Measurements from ENCODE around the gene YTHDC1. TPM values are rescaled to one million over a fixed set of nuclear protein-coding genes. Genes with fewer than 3 reads are reported as not detected.
"Not testable (repeated sequence)": the region's sequence is repeated elsewhere in the genome, so short reads cannot be mapped to it uniquely, and the experiment has no call there.

Gene YTHDC1
- polyA plus RNA-seq, 4 donors, result 123 to 189 (median 183) TPM

DNA sequence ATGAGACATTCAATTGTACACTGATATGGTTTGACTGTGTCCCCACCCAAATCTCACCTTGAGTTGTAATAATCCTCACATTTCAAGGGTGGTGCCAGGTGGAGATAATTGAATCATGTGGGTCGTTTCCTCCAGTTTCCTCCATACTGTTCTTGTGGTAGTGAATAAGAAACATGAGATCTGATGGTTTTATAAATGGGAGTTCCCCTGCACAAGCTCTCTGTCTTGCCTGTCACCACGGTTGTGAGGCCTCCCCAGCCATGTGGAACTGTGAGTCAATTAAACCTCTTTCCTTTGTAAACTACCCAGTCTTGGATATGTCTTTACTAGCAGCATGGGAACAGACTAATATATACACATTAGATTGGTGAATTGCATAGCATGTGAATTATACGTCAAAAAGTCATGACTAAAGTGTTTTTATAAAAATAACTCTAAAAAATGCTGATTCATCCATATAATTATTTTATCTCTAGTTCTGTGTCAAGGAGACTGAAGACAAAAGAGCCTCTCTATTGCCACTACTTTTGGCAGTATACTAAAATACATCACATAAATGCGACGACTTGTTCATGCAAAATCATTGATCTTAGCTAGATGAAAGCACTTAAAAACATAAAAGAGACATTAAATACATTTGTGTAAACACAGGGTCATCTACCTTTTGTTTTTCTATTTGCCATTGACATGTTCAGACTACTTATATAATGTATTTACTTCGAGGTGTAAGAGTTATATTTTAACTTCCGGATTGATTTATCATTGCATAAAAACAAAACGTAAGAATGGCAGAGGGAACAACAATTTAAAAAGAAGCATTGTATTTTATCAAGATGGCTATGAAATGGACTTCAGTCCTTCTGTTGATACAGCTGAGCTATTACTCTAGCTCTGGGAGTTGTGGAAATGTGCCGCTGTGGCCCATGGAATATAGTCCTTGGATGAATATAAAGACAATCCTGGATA lies 50.1 kb downstream of the YTHDC1 start:
- DNase-seq (ENCODE audit: low read depth in 4 of 4, low spot score in 3 of 4), result no peak

DNA sequence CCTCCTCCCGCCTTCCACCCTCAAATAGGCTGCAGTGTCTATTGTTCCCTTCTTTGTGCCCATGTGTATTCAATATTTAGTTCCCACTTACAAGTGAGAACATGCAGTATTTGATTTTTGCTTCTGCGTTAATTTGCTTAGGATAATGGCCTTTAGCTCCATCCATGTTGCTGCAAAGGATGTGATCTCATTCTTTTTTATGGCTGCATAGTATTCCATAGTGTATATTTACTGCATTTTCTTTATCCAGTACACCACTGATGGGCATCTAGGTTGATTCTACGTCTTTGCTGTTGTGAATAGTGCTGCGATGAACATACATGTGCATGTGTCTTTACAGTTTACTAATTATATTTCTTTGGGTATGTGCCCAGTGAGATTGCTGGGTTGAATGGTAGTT lies 52.8 kb downstream of the YTHDC1 start:
- DNase-seq (ENCODE audit: low read depth in 4 of 4, low spot score in 3 of 4), result no peak

GRCh38 chr4:68291256-68291655 lies 58.6 kb downstream of the YTHDC1 start:
- no peak for DNase-seq (ENCODE audit: low read depth in 4 of 4, low spot score in 3 of 4)

DNA sequence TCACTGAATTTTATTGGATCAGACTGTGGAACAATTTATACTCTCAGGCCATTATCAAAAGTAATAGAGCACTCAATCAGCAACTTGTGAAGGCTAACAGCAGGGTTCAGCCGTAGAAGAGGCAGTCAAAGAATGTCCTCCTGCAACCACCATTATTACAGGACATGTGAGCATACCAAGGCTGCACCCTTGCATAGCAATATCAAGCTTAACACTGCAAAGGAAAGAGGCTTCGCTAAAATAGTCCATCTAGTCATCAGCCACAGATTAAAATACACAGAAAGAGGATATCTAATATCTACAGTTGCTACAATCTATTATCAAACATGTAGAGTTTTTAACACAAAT lies 61.5 kb downstream of the YTHDC1 start:
- DNase-seq (ENCODE audit: low read depth in 4 of 4, low spot score in 3 of 4), result no peak

DNA sequence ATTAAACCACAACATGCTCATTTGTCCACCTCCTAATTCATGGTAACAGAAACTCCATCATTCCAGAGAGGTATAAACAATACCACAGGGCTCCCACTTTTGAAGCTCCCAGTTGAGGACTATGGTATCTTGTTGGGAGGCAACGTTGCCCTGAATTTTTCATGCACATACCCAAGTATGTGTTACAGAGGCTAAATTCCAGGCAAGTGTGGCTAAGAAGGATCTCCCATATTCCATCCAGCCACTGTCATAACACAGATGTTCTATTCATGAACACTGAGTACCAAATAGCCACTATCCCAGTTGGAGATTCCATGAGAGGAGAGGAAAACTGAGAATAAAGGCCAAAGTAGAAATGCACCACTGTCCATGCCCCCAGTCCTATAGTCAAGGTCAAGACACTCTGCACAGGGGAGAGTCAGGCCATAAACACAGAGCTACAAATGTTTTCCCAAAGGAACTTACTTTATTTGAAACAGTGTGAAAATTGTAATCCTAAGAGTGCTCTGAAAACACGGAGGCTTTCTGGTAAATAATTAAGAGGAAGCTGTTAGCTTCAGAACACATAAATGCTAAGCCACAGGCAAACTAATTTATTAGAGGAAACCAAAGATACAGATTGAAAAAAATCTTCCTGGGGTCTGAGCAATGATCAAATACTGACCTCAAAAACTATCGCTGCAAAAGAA lies 62.0 kb downstream of the YTHDC1 start:
- no peak for DNase-seq (ENCODE audit: low read depth in 4 of 4, low spot score in 3 of 4)

DNA sequence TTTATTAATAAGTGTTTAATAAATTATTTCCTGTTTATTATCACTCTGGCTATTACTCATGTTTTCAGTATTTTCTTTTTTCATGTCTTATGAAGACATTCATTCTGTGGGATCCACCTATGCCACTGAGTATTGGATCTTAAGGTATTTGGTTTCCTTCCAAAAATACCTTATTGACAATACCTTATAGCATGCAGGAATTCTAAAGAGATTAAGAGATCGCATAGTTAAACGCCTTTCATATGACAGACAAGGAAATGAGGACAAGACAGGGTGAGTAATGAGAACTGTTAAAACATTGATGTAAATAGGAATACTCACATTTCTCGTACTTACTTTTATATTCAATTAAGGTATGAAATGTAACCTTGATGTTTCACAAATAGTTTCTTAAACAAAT lies 66.2 kb downstream of the YTHDC1 start:
- DNase-seq (ENCODE audit: low read depth in 4 of 4, low spot score in 3 of 4), result no peak

GRCh38 chr4:68283095-68283494 lies 66.8 kb downstream of the YTHDC1 start:
- DNase-seq (ENCODE audit: low read depth in 4 of 4, low spot score in 3 of 4), result no peak

DNA sequence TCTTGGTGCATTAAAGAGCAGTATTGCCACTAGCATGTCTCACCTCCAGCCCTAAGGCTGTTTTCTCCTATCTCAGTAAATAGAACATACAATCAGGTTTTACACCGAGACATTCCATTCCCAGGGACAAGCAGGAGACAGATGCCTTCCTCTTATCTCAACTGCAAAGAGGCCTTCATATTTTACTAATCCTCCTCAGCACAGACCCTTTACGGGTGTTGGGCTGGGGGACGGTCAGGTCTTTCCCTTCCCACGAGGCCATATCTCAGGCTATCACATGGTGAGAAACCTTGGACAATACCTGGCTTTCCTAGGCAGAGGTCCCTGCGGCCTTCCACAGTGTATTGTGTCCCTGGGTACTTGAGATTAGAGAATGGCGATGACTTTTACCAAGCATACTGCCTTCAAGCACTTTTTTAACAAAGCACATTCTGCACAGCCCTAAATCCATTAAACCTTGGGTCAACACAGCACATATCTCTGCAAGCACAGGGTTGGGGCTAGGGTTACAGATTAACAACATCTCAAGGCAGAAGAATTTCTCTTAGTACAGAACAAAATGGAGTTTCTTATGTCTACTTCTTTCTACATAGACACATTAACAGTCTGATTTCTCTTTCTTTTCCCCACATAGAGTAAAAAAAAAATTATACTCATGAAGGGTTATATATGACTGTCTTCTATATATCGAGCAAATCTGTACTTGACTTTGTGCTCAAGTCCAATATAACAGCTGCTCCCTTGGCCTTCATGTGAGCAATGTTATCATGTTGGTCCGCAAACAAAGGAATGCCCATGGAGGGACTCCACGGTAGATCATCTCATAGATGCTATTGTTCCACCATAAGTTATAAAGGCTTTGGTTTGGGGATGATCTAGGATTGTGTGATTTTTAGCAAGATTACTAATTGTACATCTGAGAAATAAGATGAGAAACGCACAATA lies 67.8 kb downstream of the YTHDC1 start:
- not testable (repeated sequence) for DNase-seq (ENCODE audit: low read depth in 4 of 4, low spot score in 3 of 4)

- DNase-seq (ENCODE audit: low read depth in 4 of 4, low spot score in 3 of 4), result no peak
Measured at GRCh38 chr4:68278029-68278428, 71.9 kb downstream of the YTHDC1 start.

DNA sequence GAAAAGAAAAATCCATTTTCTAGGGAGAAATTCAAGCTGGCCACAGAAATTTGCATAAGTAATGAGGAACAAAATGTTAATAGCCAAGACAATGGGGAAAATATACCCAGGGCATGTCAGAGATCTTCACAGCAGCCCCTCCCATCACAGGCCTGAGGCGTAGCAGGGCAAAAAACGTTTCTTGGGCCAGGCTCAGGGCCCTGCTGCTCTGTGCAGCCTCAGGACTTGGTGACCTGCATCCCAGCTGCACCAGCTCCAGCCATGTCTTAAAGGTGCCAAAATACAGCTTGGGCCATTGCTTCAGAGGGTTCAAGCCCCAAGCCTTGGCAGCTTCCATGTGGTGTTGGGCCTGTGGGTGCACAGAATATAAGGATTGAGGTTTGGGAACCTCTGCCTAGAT lies 72.3 kb downstream of the YTHDC1 start:
- no peak for DNase-seq (ENCODE audit: low read depth in 4 of 4, low spot score in 3 of 4)

DNA sequence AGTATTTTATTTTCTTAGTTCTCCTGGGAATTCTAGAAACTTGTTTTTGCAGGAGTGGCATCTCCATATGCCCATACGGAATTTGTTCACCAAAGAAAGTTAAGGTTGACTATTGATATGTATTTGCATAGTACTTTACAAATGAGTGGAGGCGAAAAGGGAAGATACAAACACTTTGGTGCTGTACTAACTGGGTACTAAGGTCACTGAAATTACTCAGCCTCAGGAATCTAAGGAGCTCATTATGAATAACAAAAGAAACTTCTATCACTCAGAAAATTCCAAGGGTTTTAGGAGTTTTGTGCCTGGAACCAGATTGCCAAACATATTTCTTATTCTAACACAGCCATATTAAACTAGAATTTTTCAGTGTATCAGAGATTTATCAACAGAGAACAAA lies 77.0 kb downstream of the YTHDC1 start:
- no peak for DNase-seq (ENCODE audit: low read depth in 4 of 4, low spot score in 3 of 4)

DNA sequence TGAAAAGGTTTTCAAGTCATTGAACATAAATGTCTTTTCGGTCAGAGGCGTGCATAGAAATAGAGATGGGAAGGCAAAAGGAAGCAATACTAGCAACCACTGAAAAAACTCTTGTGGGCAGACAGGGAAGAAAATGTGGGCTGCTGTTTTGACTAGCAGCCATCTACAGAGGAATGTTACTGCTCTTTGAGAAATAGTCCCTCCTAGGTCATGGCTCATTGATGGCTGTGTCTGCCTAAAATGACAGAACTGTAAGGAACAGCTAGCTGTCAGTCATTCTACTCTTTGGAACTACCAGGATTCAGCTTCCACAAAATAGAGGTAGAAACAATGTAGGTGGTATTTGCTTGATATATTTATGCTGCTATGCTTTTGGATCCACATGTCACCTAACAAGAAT lies 77.5 kb downstream of the YTHDC1 start:
- no peak for DNase-seq (ENCODE audit: low read depth in 4 of 4, low spot score in 3 of 4)

GRCh38 chr4:68271851-68272357 lies 78.0 kb downstream of the YTHDC1 start:
- DNase-seq (ENCODE audit: low read depth in 4 of 4, low spot score in 3 of 4), result peak; percentile 38 to 53 (median 43)

GRCh38 chr4:68267433-68267944 lies 82.4 kb downstream of the YTHDC1 start:
- no peak for DNase-seq (ENCODE audit: low read depth in 4 of 4, low spot score in 3 of 4)

- no peak for DNase-seq (ENCODE audit: low read depth in 4 of 4, low spot score in 3 of 4)
Measured at GRCh38 chr4:68264875-68265565, 84.9 kb downstream of the YTHDC1 start.

Other genes starting within 250 kb of the YTHDC1 start
- gene TMPRSS11F, start 220.2 kb downstream of the YTHDC1 start, polyA plus RNA-seq (ENCODE audit: insufficient read length in 4 of 4), result not detected
- under 1 TPM in 3 of 4 donors, not detected in 1; 0.09 to 0.11 (median 0.10) TPM for gene TMPRSS11B, start 104.4 kb downstream of the YTHDC1 start, polyA plus RNA-seq (ENCODE audit: insufficient read length in 4 of 4)
- under 1 TPM in 2 of 4 donors, not detected in 2; 0.10 to 0.36 TPM for gene TMPRSS11E, start 97.4 kb upstream of the YTHDC1 start, polyA plus RNA-seq (ENCODE audit: insufficient read length in 4 of 4)
- gene UGT2B17, start 226.2 kb upstream of the YTHDC1 start, polyA plus RNA-seq (ENCODE audit: insufficient read length in 4 of 4), result not detected

Measured in left renal pelvis (tissue), 4 donors.